Skeletal muscle satellite cell (primary cell): ENCODE measurements around the gene MVB12B. TPM values are rescaled to one million over a fixed set of nuclear protein-coding genes. Genes with fewer than 3 reads are reported as not detected.
"Not testable (repeated sequence)": the region's sequence is repeated elsewhere in the genome, so short reads cannot be mapped to it uniquely, and the experiment has no call there.

Experiments used
- H3K27me3 ChIP-seq: 2 replicates; pipeline ENCODE4 v1.7.0; 2013; ENCODE audit warnings: low read length; ENCODE audit not compliant: control insufficient read depth, insufficient read depth
- H3K36me3 ChIP-seq: 2 replicates; pipeline ENCODE4 v1.7.0; 2013; ENCODE audit warnings: mild to moderate bottlenecking, control low read depth, low read length; ENCODE audit not compliant: insufficient read depth
- H3K4me1 ChIP-seq: 2 replicates; pipeline ENCODE4 v1.7.0; 2013; ENCODE audit warnings: low read length; ENCODE audit not compliant: control insufficient read depth, insufficient read depth
- H3K4me2 ChIP-seq: 2 replicates; pipeline ENCODE4 v1.7.0; 2013; ENCODE audit warnings: mild to moderate bottlenecking, low read length
- H3K4me3 ChIP-seq: 2 replicates; pipeline ENCODE4 v1.7.0; 2013; ENCODE audit warnings: low read length
- H3K9ac ChIP-seq: 2 replicates; pipeline ENCODE4 v1.7.0; 2013; ENCODE audit warnings: mild to moderate bottlenecking, low read depth, low read length, moderate library complexity
- H3K9me3 ChIP-seq: replicated peaks from 2 replicates; pipeline ENCODE4 v1.7.0; 2013; ENCODE audit warnings: mild to moderate bottlenecking, control low read depth, low read length
- small RNA-seq: library from RNA; depleted of rRNA; stranded (forward); fragments of <200 nt; gene quantifications from one replicate; pipeline ENCODE3, GENCODE V24; 2012

Gene MVB12B

DNA sequence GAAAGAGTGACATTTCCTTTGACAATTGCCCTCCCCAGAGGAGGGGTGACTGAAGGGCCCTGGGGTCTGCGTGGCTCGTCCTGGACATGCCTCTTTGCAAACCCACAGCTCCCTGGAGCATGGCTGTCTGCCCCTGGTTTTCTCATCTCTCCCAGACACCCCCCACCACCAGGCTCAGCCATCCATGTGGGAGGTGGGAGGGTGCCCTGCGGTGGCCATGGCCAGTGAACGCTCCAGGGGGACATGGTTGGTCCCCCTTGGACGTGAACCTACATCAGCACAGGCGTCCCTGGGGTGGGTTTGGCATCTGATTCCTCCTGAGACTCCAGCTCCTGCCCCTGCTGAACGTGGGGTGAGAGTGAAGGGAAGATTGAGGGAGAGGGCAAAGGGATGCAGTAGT lies 219.4 kb downstream of the MVB12B start:
- H3K9ac ChIP-seq, result no peak overlapping the region
- no peak overlapping the region for H3K4me2 ChIP-seq
- H3K36me3 ChIP-seq, result no peaks in the 10 kb centered on the region
- H3K9me3 ChIP-seq, result no peaks in the 10 kb centered on the region
- no peaks in the 10 kb centered on the region for H3K4me1 ChIP-seq
- H3K27me3 ChIP-seq, result peaks cover 34% of the 10 kb centered on the region
- no peak overlapping the region for H3K4me3 ChIP-seq

- no peak overlapping the region for H3K9ac ChIP-seq
- no peak overlapping the region for H3K4me3 ChIP-seq
- H3K4me1 ChIP-seq, result no peaks in the 10 kb centered on the region
- no peaks in the 10 kb centered on the region for H3K9me3 ChIP-seq
- no peaks in the 10 kb centered on the region for H3K36me3 ChIP-seq
- peaks cover 34% of the 10 kb centered on the region for H3K27me3 ChIP-seq
- H3K4me2 ChIP-seq, result no peak overlapping the region
These were observed 221.7 kb downstream of the MVB12B start for GRCh38 chr9:126548312-126548711.

GRCh38 chr9:126549246-126550006 lies 222.8 kb downstream of the MVB12B start:
- Histone ChIP-seq H3K36me3 (no peaks in the 10 kb centered on the region), H3K27me3 (peaks cover 31% of the 10 kb centered on the region), H3K4me3 (no peak overlapping the region), H3K4me1 (no peaks in the 10 kb centered on the region), H3K9me3 (no peaks in the 10 kb centered on the region), H3K4me2 (no peak overlapping the region), H3K9ac (no peak overlapping the region)

GRCh38 chr9:126550891-126551351 lies 224.3 kb downstream of the MVB12B start:
- Histone ChIP-seq H3K4me1 (no peaks in the 10 kb centered on the region), H3K4me2 (no peak overlapping the region), H3K9me3 (no peaks in the 10 kb centered on the region), H3K4me3 (no peak overlapping the region), H3K36me3 (no peaks in the 10 kb centered on the region), H3K27me3 (peaks cover 22% of the 10 kb centered on the region), H3K9ac (no peak overlapping the region)

DNA sequence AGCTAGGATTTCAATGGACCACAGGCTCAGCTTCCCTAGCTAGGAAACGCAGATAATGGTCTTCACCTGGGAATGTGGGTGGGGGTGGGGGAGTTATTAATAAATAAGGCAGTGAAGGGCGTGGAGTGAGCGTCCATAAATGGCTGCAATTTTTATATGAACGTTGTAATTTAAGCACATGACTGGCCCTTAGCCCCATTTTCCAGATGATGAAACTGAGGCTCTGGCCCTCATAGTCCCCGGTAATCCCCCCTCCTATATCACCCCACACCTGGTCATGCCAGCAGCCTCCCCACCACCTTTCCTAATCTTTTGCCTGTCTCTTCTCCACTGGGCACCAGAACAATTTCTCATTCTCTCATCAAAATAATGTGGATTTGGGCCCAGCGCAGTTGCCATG lies 225.2 kb downstream of the MVB12B start:
- no peaks in the 10 kb centered on the region for H3K36me3 ChIP-seq
- no peak overlapping the region for H3K4me2 ChIP-seq
- no peaks in the 10 kb centered on the region for H3K9me3 ChIP-seq
- H3K4me3 ChIP-seq, result no peak overlapping the region
- no peak overlapping the region for H3K9ac ChIP-seq
- H3K27me3 ChIP-seq, result peaks cover 17% of the 10 kb centered on the region
- no peaks in the 10 kb centered on the region for H3K4me1 ChIP-seq

DNA sequence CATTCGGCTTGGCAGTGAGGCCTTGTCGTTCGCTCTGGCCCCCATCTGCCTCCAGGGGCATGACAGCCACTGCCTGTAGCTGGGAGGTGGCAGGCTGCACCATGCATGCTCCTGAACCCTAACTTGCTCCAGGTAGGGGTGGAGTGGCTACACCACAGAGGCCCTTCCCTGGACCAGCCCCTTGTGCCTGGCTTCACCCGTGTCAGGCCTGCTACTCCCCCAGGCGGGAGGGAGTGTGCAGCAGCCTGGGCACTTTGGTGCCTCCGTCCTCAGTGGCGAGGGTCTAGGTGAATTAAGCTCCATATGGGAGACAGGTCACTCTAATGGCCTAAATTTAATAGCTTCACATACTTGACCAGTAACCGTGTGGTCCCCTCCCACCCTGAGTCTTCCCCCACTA lies 227.7 kb downstream of the MVB12B start:
- Histone ChIP-seq H3K9ac (no peak overlapping the region), H3K27me3 (peaks cover 12% of the 10 kb centered on the region), H3K9me3 (no peaks in the 10 kb centered on the region), H3K36me3 (no peaks in the 10 kb centered on the region), H3K4me2 (no peak overlapping the region), H3K4me1 (no peaks in the 10 kb centered on the region), H3K4me3 (no peak overlapping the region)

DNA sequence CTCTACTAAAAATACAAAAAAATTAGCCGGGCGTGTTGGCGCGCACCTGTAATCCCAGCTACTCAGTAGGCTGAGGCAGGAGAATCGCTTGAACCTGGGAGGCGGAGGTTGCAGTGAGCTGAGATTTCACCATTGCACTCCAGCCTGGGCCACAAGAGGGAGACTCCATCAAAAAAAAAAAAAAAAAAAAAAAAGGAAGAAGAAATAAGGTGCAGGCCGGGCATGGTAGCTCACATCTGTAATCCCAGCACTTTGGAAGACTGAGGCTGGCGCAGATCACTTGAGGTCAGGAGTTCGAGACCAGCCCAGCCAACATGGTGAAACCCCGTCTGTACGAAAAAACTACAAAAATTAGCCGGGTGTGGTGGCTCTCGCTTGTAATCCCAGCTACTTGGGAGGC lies 228.8 kb downstream of the MVB12B start:
- H3K4me1 ChIP-seq, H3K9me3 ChIP-seq, H3K4me3 ChIP-seq, H3K9ac ChIP-seq, H3K4me2 ChIP-seq, H3K36me3 ChIP-seq: not testable (repeated sequence)
- H3K27me3 ChIP-seq, result peaks cover 23% of the 10 kb centered on the region

Small RNA genes within 50 kb of the gene (small RNA-seq; reads per million reads assigned to genes)
- gene RF00108, result not detected
